Calu3 (cell line): Measurements from ENCODE around the gene CELSR2. TPM values are rescaled to one million over a fixed set of nuclear protein-coding genes. Genes with fewer than 3 reads are reported as not detected.

ENCODE experiments used
- BruUV-seq: library from RNA; stranded (reverse); fragments of 400-500 nt; replicated peaks from 2 replicates; lab custom pipeline; 2021; lab: Mats Ljungman, UMichigan
- CTCF ChIA-PET: fragments of 300-600 bp; sonication (Branson Sonifier 250); formaldehyde crosslinking; loops from one replicate; lab custom pipeline; 2022; ENCODE audit warnings: antibody characterized with exemption; lab: Charles Lee
- DNase-seq: peaks from one replicate; pipeline ENCODE4 v3.0.0; 2022
- H3K27ac Mint-ChIP-seq: one replicate; pipeline ENCODE4 v1.8.0; 2022; ENCODE audit warnings: mixed read lengths; ENCODE audit not compliant: unreplicated experiment
- H3K27me3 Mint-ChIP-seq: one replicate; pipeline ENCODE4 v1.8.0; 2022; ENCODE audit warnings: mixed read lengths; ENCODE audit not compliant: unreplicated experiment
- H3K36me3 Mint-ChIP-seq: one replicate; pipeline ENCODE4 v1.8.0; 2022; ENCODE audit warnings: mild to moderate bottlenecking, moderate library complexity, mixed read lengths; ENCODE audit not compliant: insufficient read depth, unreplicated experiment
- H3K4me1 Mint-ChIP-seq: one replicate; pipeline ENCODE4 v1.8.0; 2022; ENCODE audit warnings: mild to moderate bottlenecking, low read depth, mixed read lengths; ENCODE audit not compliant: unreplicated experiment
- H3K4me3 Mint-ChIP-seq: one replicate; pipeline ENCODE4 v1.8.0; 2022; ENCODE audit warnings: mild to moderate bottlenecking, low read depth, moderate library complexity, mixed read lengths; ENCODE audit not compliant: unreplicated experiment
- H3K9me3 Mint-ChIP-seq: one replicate; pipeline ENCODE4 v1.8.0; 2022; ENCODE audit warnings: low read depth, mixed read lengths; ENCODE audit not compliant: unreplicated experiment
- intact Hi-C: fragments of 100-400 bp; cut with micrococcal nuclease; formaldehyde crosslinking; loops from one replicate; pipeline ENCODE4 v1.10.0; 2022; ENCODE audit not compliant: unreplicated experiment
- total RNA-seq: library from RNA; stranded (reverse); gene quantifications from 2 replicates; pipeline ENCODE4 v1.2.3, GENCODE V29; 2022
- TF ChIP-seq, protein P1 (sequence below): fragments of 200-600 bp; IDR thresholded peaks from one replicate; pipeline ENCODE4 v1.8.0; 2022; ENCODE audit warnings: antibody characterized with exemption; ENCODE audit not compliant: unreplicated experiment

Gene CELSR2
- total RNA-seq, 1 experiment from 2014 or later = 5.3 TPM

DNA sequence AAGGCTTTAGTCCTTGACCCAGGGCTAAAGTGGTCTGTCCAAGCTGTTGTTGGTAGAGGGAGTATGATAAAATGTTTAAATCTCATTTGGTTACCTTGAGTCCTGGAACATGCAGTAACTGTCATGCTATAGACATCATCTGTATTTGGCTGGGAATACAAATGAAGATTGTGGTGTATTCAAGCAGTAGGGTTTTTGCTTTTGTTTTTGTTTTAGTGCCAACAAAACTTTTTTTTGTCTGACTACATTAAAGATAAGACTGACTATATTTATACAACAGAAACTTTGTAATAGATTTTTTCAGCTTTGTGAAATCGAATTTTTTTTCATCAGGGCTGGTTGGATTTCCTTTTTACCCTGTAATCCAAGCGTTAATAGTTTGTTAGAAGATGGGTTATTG, 43.0 kb upstream of the CELSR2 start:
- Mint-ChIP-seq H3K27ac (no peak overlapping the region), H3K9me3 (no peaks in the 10 kb centered on the region), H3K4me1 (no peaks in the 10 kb centered on the region), H3K36me3 (no peaks in the 10 kb centered on the region), H3K27me3 (peaks cover 15% of the 10 kb centered on the region), H3K4me3 (no peak overlapping the region)
- intact Hi-C loops = no loop called here
- TF ChIP-seq, protein P1, sequence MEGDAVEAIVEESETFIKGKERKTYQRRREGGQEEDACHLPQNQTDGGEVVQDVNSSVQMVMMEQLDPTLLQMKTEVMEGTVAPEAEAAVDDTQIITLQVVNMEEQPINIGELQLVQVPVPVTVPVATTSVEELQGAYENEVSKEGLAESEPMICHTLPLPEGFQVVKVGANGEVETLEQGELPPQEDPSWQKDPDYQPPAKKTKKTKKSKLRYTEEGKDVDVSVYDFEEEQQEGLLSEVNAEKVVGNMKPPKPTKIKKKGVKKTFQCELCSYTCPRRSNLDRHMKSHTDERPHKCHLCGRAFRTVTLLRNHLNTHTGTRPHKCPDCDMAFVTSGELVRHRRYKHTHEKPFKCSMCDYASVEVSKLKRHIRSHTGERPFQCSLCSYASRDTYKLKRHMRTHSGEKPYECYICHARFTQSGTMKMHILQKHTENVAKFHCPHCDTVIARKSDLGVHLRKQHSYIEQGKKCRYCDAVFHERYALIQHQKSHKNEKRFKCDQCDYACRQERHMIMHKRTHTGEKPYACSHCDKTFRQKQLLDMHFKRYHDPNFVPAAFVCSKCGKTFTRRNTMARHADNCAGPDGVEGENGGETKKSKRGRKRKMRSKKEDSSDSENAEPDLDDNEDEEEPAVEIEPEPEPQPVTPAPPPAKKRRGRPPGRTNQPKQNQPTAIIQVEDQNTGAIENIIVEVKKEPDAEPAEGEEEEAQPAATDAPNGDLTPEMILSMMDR = no peak
- CTCF ChIA-PET = interaction anchor here (0.6 kb wide), 1 partner anchor 10 kb away, joined by 5 read pairs; no protein-coding TSS in a partner anchor
- no TSS peak for BruUV-seq
- no peak for DNase-seq

DNA sequence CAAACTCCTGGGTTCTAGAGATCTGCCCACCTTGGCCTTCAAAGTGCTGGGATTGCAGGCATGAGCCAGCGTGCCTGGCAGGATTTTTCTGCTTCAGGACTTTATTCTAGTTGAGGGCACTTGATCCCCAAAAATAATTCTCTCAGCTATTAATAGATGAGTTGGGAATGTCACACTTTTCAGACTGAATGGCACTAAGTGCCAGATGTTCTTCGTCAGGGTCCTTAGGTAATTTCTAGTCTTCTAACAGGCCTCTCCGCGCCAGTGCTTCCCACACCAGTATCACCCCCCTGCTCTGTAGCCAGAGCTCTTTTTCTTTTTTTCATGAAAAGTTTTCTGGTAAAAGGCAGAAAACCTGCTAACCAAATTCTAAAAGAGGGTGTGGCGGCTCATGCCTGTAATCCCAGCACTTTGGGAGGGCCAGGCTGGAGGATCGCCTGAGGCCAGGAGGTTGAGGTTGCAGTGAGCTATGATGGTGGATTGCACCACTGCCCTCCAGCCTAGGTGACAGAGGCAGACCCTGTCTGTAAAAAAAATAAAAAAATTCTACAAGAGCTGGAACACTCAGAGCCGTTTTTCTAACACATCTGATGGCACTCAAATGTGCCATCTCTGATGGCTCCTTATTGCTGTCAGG, 41.8 kb upstream of the CELSR2 start:
- no peaks in the 10 kb centered on the region for H3K36me3 Mint-ChIP-seq
- H3K27ac Mint-ChIP-seq = no peak overlapping the region
- H3K27me3 Mint-ChIP-seq = peaks cover 15% of the 10 kb centered on the region
- BruUV-seq = no TSS peak
- no peak for DNase-seq
- CTCF ChIA-PET = interaction anchor here (0.8 kb wide), 1 partner anchor 108 kb away, joined by 3 read pairs; no protein-coding TSS in a partner anchor
- no peak overlapping the region for H3K4me3 Mint-ChIP-seq
- no peaks in the 10 kb centered on the region for H3K4me1 Mint-ChIP-seq
- intact Hi-C loops = no loop called here
- TF ChIP-seq, protein P1 = no peak
- no peaks in the 10 kb centered on the region for H3K9me3 Mint-ChIP-seq

DNA sequence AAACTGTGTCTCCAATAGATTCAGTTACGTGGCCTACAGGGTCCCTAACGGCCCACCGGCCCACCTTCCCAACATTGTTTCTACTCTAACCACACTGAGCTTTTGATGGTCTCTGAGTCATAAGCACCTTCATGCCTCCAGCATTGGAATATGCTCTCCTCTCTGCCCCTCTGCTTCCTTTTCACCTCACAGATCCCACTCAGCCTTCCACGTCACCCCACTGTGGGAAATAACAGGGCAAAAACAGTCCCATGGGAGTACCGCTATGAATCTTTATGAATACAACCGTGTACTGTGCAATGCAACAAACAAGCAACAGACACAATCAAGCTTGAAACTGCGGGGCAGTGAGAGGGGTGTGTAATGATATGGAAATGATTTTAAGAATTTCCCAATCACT, 40.9 kb upstream of the CELSR2 start:
- CTCF ChIA-PET = interaction anchor here (0.8 kb wide), 1 partner anchor 108 kb away, joined by 3 read pairs; no protein-coding TSS in a partner anchor
- intact Hi-C loops = no loop called here

DNA sequence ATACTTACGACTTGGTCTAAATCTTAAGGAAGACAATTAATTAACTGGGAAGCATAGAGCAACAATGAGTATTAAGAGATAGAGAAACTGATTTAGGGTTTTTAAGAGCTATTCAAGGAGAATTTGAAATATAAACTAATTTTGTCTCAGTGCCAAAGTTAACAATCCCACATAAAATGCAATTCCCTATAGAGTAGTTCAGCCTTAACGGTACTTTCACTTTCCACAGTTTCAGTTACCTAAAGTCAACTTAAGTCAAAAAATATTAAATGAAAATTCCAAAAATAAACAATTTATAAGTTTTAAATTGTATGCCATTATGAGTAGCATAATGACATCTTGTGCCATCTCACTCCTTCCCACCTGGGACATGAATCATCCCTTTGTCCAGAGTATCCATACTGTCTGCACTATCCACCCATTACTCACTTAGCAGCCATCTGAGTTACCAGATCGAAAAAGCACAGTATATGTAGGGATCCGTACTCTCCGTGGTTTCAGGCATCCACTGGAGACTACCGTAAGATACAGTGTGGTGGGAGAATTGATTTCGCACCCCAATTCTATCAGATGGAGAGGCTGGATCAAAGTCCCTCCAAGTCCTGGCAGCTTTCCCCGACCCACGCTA, 40.4 kb upstream of the CELSR2 start:
- H3K4me1 Mint-ChIP-seq = no peaks in the 10 kb centered on the region
- intact Hi-C loops = no loop called here
- no TSS peak for BruUV-seq
- DNase-seq = no peak
- H3K36me3 Mint-ChIP-seq = peaks cover 6% of the 10 kb centered on the region
- H3K27ac Mint-ChIP-seq = no peak overlapping the region
- H3K27me3 Mint-ChIP-seq = peaks cover 15% of the 10 kb centered on the region
- TF ChIP-seq, protein P1 = no peak
- no peaks in the 10 kb centered on the region for H3K9me3 Mint-ChIP-seq
- CTCF ChIA-PET = no interaction called here
- no peak overlapping the region for H3K4me3 Mint-ChIP-seq

More for the DNA sequence above, 40.9 kb upstream of the CELSR2 start:
- H3K27ac Mint-ChIP-seq = no peak overlapping the region
- no TSS peak for BruUV-seq
- H3K9me3 Mint-ChIP-seq = no peaks in the 10 kb centered on the region
- H3K36me3 Mint-ChIP-seq = peaks cover under 1% of the 10 kb centered on the region
- no peak for DNase-seq
- H3K4me1 Mint-ChIP-seq = no peaks in the 10 kb centered on the region
- H3K27me3 Mint-ChIP-seq = peaks cover 15% of the 10 kb centered on the region
- TF ChIP-seq, protein P1 = no peak
- H3K4me3 Mint-ChIP-seq = no peak overlapping the region
